Lower leg skin (tissue), 4 donors: ENCODE measurements around the gene CTSL. TPM values are rescaled to one million over a fixed set of nuclear protein-coding genes. Genes with fewer than 3 reads are reported as not detected.

Experiments
- DNase-seq, 2 donors: peaks; one replicate each; pipeline ENCODE4 v3.0.0-alpha.2; 2019; ENCODE audit warnings: low spot score in 2 of 2
- H3K4me3 ChIP-seq: fragments of 200-600 bp; sonication (generic); 2 replicates; pipeline ENCODE4 v1.5.1; 2017; ENCODE audit warnings: mild to moderate bottlenecking, low read depth; ENCODE audit not compliant: poor library complexity, severe bottlenecking
- POLR2A ChIP-seq, 2 donors: fragments of 450-650 bp; IDR thresholded peaks; one replicate each; pipeline ENCODE4 v1.6.1; 2016 to 2017; ENCODE audit warnings: antibody characterized with exemption in 2 of 2, mild to moderate bottlenecking in 1 of 2, moderate library complexity in 1 of 2
- WGBS, 2 donors: methylation state at CpG; one replicate each; pipeline ENCODE4 v1.1.5; 2018; 5-methylcytosine and 5-hydroxymethylcytosine counted together
- intact Hi-C: fragments of 100-400 bp; cut with DNase I; formaldehyde crosslinking; loops from one replicate; pipeline ENCODE4 v1.15.0; 2023; ENCODE audit warnings: low total_unique reads
- total RNA-seq, 4 donors: library from RNA; depleted of rRNA; stranded (reverse); fragments of >200 nt; gene quantifications; one replicate each; pipeline ENCODE4 v1.1.0, GENCODE V29; 2016
- TF ChIP-seq, protein P1 (sequence below), 3 donors: fragments of 450-650 bp; IDR thresholded peaks; one replicate each; pipeline ENCODE4 v1.5.1; 2016; ENCODE audit warnings: antibody characterized with exemption in 3 of 3, mild to moderate bottlenecking in 3 of 3, moderate library complexity in 2 of 3

The CTSL gene
- total RNA-seq, 4 donors from 2014 or later: 22.0 to 41.3 (median 33.8) TPM

DNA sequence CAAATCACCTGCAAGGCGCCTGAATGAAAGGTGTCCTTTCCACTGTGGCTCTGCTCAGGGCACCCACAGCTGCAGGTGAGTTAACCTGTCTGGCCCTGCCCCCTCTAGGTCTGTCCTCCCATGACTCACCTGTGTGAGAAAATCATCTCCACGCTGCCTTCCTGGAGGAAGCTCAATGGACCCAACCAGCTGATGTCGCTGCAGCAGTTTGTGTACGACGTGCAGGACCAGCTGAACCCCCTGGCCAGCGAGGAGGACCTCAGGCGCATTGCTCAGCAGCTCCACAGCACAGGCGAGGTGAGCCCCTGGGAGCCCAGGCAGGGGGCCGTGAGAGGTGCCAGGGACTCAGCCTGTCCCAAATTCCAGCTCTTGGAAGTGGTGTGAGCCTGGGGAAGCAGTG lies 23.0 kb upstream of the CTSL start:
- WGBS, 2 donors: 91 to 95% methylated on average over 9 of the region's 9 CpGs
- intact Hi-C loops: no loop called here
- no peak overlapping the region for H3K4me3 ChIP-seq
- TF ChIP-seq, protein P1, sequence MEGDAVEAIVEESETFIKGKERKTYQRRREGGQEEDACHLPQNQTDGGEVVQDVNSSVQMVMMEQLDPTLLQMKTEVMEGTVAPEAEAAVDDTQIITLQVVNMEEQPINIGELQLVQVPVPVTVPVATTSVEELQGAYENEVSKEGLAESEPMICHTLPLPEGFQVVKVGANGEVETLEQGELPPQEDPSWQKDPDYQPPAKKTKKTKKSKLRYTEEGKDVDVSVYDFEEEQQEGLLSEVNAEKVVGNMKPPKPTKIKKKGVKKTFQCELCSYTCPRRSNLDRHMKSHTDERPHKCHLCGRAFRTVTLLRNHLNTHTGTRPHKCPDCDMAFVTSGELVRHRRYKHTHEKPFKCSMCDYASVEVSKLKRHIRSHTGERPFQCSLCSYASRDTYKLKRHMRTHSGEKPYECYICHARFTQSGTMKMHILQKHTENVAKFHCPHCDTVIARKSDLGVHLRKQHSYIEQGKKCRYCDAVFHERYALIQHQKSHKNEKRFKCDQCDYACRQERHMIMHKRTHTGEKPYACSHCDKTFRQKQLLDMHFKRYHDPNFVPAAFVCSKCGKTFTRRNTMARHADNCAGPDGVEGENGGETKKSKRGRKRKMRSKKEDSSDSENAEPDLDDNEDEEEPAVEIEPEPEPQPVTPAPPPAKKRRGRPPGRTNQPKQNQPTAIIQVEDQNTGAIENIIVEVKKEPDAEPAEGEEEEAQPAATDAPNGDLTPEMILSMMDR (IDR thresholded peaks at IDR 0.05): no peak
- no peak for TF ChIP-seq POLR2A (IDR thresholded peaks at IDR 0.05)
- DNase-seq: no peak

- TF ChIP-seq, protein P1 (IDR thresholded peaks at IDR 0.05): no peak
- TF ChIP-seq POLR2A (IDR thresholded peaks at IDR 0.05): no peak
- DNase-seq: no peak
- H3K4me3 ChIP-seq: no peak overlapping the region
- intact Hi-C loops: no loop called here
- WGBS, 2 donors: 74 to 83% methylated on average over 7 of the region's 7 CpGs
Observed at GRCh38 chr9:87703636-87704276, 22.2 kb upstream of the CTSL start.

DNA sequence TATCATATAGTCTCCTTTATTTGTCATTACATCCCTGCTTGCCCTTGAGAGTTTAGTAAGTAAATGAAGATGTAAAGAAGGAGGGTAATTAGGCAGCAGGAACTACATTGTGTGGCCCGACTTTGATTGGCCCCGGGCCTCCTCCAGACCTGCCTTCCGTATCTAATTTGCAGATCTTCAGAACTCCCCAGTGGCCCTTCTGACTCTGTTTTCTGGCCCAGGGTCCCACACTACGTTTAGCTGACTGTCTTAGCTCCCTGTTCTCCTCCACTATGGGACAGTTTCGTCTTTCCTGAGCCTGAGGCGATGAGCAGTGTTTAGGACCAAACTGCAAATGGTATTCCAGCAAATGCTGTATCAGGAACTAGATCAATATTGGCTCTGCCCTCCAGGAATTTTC lies 21.6 kb upstream of the CTSL start:
- WGBS, 2 donors: 68% methylated on average over 6 of the region's 6 CpGs

GRCh38 chr9:87706066-87706739 lies 19.7 kb upstream of the CTSL start:
- WGBS, 2 donors: 94 to 97% methylated on average over 22 to 35 of the region's 39 CpGs
- H3K4me3 ChIP-seq: no peak overlapping the region
- no peak for DNase-seq
- TF ChIP-seq, protein P1 (IDR thresholded peaks at IDR 0.05): no peak
- no peak for TF ChIP-seq POLR2A (IDR thresholded peaks at IDR 0.05)
- intact Hi-C loops: no loop called here

More for the DNA sequence above, 21.6 kb upstream of the CTSL start:
- TF ChIP-seq, protein P1 (IDR thresholded peaks at IDR 0.05): no peak
- no peak for TF ChIP-seq POLR2A (IDR thresholded peaks at IDR 0.05)
- intact Hi-C loops: no loop called here
- no peak overlapping the region for H3K4me3 ChIP-seq
- no peak for DNase-seq

DNA sequence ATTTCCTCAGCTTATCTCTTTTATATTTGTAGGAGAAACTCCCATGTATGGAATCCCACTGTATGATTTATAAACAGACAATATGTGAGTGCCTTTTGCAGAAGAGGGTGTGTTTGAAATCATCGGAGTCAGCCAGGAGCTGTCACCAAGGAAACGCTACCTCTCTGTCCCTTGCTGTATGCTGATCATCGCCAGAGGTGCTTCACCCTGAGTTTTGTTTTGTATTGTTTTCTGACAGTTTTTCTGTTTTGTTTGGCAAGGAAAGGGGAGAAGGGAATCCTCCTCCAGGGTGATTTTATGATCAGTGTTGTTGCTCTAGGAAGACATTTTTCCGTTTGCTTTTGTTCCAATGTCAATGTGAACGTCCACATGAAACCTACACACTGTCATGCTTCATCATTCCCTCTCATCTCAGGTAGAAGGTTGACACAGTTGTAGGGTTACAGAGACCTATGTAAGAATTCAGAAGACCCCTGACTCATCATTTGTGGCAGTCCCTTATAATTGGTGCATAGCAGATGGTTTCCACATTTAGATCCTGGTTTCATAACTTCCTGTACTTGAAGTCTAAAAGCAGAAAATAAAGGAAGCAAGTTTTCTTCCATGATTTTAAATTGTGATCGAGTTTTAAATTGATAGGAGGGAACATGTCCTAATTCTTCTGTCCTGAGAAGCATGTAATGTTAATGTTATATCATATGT lies 18.0 kb upstream of the CTSL start:
- TF ChIP-seq, protein P1 (IDR thresholded peaks at IDR 0.05): no peak
- TF ChIP-seq POLR2A (IDR thresholded peaks at IDR 0.05): no peak
- no peak overlapping the region for H3K4me3 ChIP-seq
- WGBS, 2 donors: 43 to 52% methylated on average over 6 of the region's 6 CpGs
- DNase-seq: no peak
- intact Hi-C loops: no loop called here
